ENCODE data around the gene TMEM225B.
"Not testable (repeated sequence)": the region's sequence is repeated elsewhere in the genome, so short reads cannot be mapped to it uniquely, and the experiment has no call there.

- TF ChIP-seq POLR2A (IDR thresholded peaks at IDR 0.05); CTCF (IDR thresholded peaks at IDR 0.05 in 4 of 5, conservative IDR thresholded peaks at IDR 0.05 in 1 of 5): not testable (repeated sequence)
Measured at GRCh38 chr7:99654626-99655025, 56.6 kb downstream of the TMEM225B start.
